Measurements from ENCODE around the gene WDR7.

Gene WDR7

DNA sequence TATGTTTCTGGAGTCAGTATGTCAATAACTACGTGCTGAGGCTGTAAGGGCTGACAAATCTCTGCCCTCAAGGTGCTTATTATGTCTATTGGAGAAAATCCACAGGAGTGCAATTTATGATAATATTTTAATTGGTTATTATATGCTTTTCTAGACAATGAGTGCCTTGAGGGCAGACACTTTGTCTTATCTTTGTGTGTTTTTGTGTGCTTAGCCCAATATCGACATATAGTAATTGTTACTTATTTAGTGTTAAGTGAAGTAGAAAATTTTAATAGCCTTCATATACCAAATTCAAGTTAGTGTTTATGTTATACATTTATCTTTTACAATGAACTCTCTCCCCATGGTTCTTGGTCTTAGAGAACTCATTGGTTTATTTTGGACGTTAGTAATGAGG is 118.9 kb downstream of the WDR7 start:
- no peak for DNase-seq
- in situ Hi-C loops (cut with MboI; ENCODE audit: low pct_unique_long_range_greater_than_20kb, low sequenced_read_pairs), result loop anchor here (25.0 kb wide), 1 partner anchor 667 kb away; the partner anchor contains the start of gene ONECUT2

DNA sequence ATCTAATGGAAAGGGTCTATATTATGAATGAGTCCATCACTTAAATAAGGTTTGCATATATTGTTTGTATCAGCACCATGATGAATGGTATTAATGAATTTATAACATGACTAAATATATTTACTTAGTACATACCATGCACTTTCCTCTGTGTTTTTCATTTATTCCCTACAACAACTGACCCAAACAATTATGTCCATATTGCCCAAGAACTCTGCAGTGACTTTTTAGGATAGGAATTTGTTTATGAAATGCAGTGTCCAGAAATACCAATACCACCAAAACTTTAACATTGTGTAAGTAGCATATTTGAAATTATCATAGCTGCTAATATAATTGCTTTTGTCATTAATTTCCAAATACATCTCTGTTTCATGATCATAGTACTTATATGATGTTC is 119.7 kb downstream of the WDR7 start:
- in situ Hi-C loops (cut with MboI; ENCODE audit: low pct_unique_long_range_greater_than_20kb, low sequenced_read_pairs), result loop anchor here (25.0 kb wide), 1 partner anchor 666 kb away; the partner anchor contains the start of gene ONECUT2
- DNase-seq, result no peak

DNA sequence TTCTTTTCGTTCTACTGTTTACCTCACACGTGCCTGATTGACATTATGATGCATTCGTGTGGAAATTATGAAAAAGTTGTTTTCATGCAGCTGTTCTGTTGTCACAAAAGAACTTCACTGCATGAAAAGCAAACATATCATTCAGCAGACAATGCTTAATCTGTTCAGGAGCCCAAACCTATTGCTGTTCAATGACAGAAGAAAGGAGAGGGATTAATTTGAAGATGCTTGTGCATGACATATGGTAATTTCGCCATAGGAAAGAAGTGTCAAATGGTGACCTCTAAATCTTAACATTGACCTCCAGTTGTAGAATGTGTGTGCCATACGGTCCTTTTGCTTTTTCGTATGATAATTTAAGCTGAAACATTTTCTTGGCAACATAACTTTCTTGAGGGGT is 124.5 kb downstream of the WDR7 start:
- in situ Hi-C loops (cut with MboI; ENCODE audit: low pct_unique_long_range_greater_than_20kb, low sequenced_read_pairs), result no loop called here

DNA sequence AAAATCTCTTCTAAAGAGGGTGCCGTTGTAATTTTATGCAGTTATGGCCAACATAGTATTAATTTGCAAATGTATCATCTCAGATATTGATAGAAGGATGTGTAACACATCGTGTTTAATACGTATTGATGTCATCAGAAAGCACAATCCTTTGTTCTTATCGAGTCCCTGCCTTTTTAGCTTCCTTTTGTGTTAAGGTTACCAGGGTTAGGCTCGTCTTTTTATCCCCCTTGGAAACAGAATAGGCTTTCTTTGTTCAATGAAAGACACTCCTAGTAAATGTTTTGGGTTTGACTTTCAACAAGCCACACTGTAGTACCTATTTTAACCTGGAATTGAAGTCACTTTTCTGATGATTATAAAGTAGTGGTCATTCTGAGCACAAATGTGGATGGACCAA is 136.2 kb downstream of the WDR7 start:
- in situ Hi-C loops (cut with MboI; ENCODE audit: low pct_unique_long_range_greater_than_20kb, low sequenced_read_pairs), result no loop called here
- DNase-seq, result no peak

More for the DNA sequence above, 124.5 kb downstream of the WDR7 start:
- no peak for DNase-seq

DNA sequence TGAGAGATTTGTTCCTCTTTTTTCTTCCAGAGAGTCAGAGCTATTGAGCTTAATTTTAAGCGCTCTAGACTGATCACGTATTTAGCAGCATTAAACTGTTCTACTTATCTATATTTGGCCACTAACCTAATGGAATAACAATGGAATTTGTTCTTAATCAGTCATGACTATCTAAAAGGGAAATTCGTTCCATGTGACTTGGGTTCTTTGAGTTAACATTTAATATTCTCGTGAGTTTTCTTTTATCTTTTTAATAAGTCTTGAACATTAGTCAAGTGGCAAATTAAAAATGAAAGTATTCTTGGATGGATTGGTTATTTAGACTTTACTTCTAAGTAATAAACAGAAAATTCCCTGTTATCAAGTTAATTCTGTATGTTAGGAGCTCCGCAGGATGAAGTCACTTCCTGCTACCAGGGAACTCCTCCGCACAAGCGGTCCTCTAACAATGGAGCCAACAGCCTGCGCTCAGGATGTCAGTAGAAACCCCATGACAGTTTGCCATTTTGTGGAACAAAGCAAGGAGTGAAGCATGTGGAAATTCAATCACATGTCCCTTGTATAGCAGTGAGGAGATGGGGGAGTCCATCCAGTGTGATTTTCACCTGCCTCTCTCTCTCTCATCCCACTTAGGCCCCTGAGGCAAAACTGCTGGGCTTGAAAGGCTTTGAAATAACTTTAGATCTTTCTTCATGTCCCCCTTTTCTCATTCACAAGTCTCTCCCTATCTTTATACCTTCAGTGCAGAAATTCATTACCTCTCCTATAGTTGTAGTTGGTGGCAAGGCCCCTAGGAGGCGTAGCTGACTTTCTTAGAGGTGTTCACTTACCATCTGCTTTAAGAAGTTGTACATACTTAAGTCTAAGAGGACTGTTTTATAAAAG is 138.1 kb downstream of the WDR7 start:
- in situ Hi-C loops (cut with MboI; ENCODE audit: low pct_unique_long_range_greater_than_20kb, low sequenced_read_pairs), result no loop called here
- DNase-seq, result peak; percentile 45

DNA sequence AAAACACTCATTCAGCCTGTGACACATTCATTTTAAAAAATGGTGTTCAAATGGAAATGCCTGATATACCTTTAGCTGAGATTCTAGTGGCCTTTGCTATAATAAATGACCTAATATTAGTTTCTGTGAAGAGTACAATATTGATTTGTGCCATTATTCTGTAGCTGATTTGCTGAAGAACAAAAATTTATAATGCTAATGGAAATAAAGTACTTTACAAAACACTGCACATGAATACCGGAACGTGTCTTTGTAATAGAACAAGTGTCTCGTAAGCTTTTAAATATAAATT is 138.7 kb downstream of the WDR7 start:
- no peak for DNase-seq
- in situ Hi-C loops (cut with MboI; ENCODE audit: low pct_unique_long_range_greater_than_20kb, low sequenced_read_pairs), result no loop called here

DNA sequence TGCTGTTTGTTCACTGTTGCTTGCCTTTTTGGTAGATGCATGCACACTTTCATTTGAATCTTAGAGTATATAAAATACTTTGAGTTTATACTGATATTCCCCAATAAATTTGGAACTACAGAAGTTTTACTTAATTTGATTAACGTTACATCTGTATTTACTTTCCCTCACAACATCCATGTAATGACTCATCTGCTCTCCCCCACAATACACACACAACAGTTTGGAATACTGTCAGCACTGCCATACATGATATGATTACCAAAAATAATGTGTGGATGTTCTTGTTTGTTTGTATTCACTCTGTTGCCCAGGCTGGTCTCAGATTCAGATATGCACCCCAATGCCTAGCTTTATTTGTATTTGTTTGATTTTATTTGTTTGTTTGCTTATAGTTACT is 144.2 kb downstream of the WDR7 start:
- in situ Hi-C loops (cut with MboI; ENCODE audit: low pct_unique_long_range_greater_than_20kb, low sequenced_read_pairs), result no loop called here
- no peak for DNase-seq

DNA sequence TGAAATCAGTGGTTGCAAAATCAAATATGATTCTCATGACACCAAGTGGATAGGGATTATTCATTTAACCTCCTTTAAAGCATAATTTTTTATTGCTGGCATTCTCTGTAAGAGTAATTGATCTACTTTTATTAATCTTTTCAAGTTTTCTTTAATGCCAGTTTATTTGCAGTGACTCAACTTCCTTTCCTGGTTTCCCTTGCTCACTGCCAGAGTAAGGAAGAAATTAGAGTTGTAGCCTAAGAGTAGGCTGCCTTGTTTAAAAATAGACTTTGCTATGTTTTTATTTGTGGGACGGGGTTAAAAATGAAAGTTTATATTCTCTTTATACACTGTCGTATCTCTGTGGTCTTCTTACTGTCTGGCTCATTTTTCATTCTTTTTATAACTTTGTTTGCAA is 148.6 kb downstream of the WDR7 start:
- DNase-seq, result no peak

DNA sequence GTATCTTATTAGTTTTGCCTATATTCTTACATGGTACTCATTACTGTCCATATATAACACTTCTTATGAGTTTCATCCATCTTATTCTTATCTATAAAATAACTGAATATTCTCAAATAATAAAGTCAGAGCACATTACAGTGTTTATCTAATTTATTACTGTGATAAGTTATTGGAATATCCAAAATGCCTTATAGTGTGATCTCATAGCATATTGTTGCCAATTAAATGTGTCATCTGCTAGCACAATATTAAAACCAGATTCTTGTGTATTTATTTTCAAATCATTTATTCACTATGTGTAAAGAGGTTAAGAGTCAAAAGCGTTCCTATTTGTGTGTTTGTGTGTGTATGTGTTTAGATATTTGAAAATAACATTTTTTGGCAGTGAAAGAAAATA is 151.9 kb downstream of the WDR7 start:
- in situ Hi-C loops (cut with MboI; ENCODE audit: low pct_unique_long_range_greater_than_20kb, low sequenced_read_pairs), result no loop called here
- DNase-seq, result no peak

More for the DNA sequence above, 148.6 kb downstream of the WDR7 start:
- in situ Hi-C loops (cut with MboI; ENCODE audit: low pct_unique_long_range_greater_than_20kb, low sequenced_read_pairs), result no loop called here

DNA sequence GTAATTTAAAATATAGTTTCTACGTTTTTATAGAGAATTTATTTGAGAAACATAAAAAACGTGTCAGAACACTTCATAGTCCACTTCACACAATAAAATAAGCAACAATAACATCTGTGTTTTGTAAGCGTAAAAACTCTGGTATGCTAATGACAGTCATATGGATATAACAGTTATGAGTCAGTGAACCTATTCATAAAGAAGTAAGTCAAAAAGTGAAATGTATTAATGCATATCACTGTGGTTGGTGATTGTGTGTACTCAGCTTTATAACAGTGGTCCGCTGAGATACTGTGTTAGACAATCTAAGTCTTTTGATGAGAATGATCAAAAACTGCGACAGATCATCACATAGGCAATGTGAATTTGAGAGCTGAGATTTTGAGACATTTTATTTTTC is 153.2 kb downstream of the WDR7 start:
- in situ Hi-C loops (cut with MboI; ENCODE audit: low pct_unique_long_range_greater_than_20kb, low sequenced_read_pairs), result no loop called here
- DNase-seq, result no peak

DNA sequence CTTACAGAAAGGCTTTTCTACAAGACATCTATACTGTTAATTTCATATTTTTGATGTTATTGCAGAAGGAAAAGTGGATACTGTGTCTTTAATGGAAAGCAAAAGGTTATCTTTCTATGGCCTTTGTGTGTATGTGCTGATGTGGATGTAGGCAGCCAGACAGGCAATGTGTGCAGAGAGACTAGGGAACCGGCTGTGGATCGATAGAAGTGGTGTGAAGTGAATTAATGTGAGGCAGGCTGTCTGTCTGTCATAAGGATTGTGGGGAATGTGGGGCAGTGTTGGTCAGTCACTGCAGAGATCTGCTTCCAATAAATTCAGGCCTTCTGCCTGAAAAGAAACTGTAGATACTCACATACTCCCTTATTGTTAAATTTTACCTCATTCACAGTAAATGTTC is 156.7 kb downstream of the WDR7 start:
- no peak for DNase-seq
- in situ Hi-C loops (cut with MboI; ENCODE audit: low pct_unique_long_range_greater_than_20kb, low sequenced_read_pairs), result no loop called here

DNA sequence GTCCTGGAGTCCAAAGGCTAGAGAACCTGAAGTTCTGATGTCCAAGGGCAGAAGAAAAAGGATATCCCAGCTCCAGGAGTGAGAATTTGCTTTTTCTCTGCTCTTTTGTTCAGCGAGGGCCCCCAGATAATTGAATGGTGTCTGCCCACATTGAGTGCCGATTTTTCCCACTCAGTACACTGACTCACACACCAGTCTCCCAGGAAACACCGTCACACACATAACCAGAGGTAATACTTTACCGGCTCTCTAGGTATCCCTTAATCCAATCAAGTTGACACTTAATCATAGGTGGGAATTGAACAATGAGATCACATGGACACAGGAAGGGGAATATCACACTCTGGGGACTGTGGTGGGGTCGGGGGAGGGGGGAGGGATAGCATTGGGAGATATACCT is 161.5 kb downstream of the WDR7 start:
- DNase-seq, result no peak
- in situ Hi-C loops (cut with MboI; ENCODE audit: low pct_unique_long_range_greater_than_20kb, low sequenced_read_pairs), result no loop called here

DNA sequence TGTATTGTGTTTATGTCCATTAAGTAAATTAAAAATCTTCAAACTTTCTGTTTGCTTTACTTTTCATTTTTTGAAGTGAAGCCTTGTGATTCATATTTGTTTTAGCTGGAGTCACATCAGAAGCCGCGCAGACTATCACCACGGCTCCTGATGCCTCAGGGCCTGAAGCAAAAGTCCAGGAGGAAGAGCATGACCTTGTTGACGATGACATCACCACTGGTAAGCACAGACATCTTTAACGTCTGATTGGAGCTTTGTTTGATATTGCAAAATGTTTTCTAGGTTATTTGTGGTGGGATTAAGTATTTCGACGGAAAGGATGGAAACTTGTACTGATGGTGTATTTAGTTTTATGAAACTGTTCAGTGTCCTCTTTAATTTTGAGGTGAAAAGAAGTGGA is 164.8 kb downstream of the WDR7 start:
- in situ Hi-C loops (cut with MboI; ENCODE audit: low pct_unique_long_range_greater_than_20kb, low sequenced_read_pairs), result no loop called here
- no peak for DNase-seq

DNA sequence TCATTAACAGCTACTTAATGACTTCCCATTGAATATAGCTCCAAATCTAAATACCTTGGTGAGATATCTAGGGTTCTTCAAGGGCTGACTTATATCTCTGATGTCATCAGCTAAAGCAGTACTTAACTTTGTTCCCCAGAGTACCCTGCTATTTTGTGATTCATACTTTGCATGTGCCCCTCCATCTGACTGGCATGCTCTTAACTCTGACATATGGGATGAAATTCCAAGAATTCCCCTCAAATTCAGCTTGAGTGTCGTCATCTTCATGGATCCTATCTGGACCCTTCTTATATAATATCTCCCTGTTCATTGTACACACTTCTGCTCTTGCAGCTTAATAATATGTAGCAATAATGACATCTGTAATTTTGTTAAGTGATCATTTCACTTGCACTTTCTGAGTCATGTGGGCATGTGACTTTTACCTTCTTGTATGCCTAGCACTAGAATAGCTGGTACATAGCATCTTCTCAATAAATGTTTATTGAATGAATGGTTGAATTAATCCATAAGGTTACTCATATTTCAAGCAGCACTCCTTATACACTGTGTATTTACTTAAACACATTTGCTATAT is 172.9 kb downstream of the WDR7 start:
- DNase-seq, result no peak
- in situ Hi-C loops (cut with MboI; ENCODE audit: low pct_unique_long_range_greater_than_20kb, low sequenced_read_pairs), result no loop called here

DNA sequence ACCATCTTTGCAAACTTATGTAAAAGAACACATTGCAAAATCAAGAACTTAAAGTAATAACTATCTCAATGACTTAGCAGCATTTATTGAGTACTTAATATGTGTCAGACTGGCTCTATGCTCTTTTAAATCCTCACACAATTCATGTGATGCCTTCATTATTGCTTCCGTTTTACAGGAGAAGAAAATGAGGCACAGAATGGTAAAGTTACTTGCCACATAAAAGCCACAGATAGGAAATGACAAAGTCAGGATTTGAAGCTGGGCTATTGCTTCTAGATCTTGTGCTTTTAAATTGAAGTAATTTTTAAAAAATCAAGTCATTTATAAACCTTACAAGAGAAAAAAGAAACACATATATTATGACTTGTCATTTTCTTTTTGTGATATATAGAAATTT is 174.2 kb downstream of the WDR7 start:
- in situ Hi-C loops (cut with MboI; ENCODE audit: low pct_unique_long_range_greater_than_20kb, low sequenced_read_pairs), result no loop called here
- DNase-seq, result peak; percentile 42

DNA sequence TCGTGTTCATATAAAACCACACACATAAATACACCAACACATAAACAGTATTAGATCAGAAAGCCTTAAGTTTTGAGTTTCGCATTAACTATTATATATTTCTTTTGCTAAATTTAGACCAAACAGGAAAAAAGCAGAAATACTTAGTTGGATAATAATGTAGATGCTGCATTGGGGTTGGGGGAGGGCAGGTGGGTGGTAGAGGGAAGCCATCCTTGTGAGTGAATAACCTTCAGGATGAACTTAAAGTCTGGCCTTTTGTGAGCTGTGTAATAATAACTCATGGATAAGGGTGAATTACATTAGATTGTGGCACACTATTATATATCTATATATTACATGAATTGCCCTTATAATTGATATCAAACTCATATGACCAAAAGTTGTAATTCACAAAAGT is 174.7 kb downstream of the WDR7 start:
- in situ Hi-C loops (cut with MboI; ENCODE audit: low pct_unique_long_range_greater_than_20kb, low sequenced_read_pairs), result no loop called here

DNA sequence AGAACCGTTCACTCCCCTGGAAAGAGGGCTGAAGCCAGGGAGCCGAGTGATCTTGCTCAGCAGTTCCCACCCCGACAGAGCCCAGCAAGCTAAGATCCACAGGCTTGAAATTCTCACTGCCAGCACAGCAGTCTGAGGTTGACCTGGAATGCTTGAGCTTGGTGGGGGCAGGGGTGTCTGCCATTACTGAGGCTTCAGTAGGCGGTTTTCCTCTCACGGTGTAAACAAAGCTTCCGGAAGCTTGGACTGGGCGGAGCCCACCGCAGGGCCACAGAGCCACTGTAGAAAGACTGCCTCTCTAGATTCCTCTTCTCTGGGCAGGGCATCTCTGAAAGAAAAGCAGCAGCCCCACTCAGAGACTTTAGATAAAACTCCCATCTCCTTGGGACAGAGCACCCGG is 180.8 kb downstream of the WDR7 start:
- no peak for DNase-seq
- in situ Hi-C loops (cut with MboI; ENCODE audit: low pct_unique_long_range_greater_than_20kb, low sequenced_read_pairs), result no loop called here

More for the DNA sequence above, 174.7 kb downstream of the WDR7 start:
- no peak for DNase-seq

DNA sequence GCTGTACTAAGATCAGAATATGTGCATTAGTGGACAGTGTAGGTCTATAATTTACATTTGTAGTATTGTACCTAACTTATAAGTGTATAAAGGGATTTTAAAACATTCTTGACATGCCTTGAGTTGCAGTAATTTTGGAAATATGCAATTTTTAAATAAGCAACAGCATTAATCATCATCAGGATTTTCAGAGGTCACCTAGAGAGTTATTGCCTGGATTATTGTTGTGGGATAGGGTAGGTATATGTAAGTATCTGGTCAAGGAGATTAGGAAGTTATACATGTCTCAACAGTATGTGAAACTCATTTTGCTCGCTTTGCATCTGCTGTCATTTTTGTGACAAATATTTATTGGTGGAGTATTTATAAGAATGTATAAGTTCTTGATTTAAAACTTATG is 184.2 kb downstream of the WDR7 start:
- in situ Hi-C loops (cut with MboI; ENCODE audit: low pct_unique_long_range_greater_than_20kb, low sequenced_read_pairs), result no loop called here
- no peak for DNase-seq

DNA sequence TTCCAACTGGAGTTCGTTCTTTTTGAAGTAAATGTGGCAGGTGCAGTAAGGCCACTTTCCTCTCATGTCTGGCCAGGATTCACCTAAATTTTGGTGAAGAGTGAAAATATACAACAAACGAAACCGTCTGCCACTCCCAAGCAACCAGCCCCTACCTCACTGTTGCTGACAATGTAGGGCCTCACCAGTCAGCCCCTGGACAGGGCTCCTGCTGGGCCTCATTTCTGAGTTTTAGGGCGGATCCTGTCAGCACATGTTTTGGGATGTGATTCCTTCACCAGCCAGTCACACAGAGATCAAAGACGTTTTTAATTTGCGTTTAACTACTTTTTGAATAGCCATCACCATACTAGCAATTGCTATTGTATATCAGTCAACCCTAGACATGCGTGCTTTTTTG is 185.0 kb downstream of the WDR7 start:
- in situ Hi-C loops (cut with MboI; ENCODE audit: low pct_unique_long_range_greater_than_20kb, low sequenced_read_pairs), result no loop called here
- no peak for DNase-seq

DNA sequence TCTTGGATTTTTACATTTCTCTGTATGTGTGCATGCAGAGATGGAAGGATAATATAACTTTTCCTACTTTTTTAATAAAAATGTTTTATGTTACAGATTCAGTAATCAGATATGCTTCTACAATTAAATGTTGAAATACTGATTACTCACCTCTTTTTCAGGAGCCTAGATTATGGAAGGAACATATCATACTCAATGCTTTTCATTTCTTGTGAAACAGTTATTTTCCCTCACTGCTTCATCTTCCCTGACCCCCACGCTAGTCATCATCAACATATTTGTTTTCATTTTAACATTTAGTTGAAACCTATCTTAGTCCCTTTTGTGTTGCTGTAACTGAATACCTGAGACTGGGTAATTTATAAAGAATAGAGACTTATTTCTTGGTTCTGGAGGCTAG is 190.7 kb downstream of the WDR7 start:
- DNase-seq, result no peak
- in situ Hi-C loops (cut with MboI; ENCODE audit: low pct_unique_long_range_greater_than_20kb, low sequenced_read_pairs), result no loop called here

DNA sequence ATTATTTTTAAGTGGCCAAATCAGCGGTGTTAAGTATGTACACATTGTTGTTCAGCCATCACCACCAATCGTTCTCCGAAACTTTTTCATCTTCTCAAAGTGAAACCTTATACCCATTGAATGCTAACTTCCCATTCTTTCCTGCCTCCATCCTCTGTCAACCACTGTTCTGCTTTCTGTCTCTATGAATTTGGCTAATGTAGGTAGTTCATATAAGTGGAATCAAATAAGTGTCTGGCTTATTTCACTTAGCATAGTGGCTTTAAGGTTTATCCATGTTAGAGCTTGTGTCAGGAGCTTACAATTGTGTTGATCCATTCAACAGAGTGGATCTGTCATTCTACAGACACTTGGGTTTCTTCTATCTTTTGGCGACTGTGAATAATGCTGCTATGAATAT is 192.1 kb downstream of the WDR7 start:
- in situ Hi-C loops (cut with MboI; ENCODE audit: low pct_unique_long_range_greater_than_20kb, low sequenced_read_pairs), result no loop called here
- no peak for DNase-seq
